Fibroblast of mammary gland (primary cell): ENCODE results near the gene MAPKAP1.
"Not testable (repeated sequence)": the region's sequence is repeated elsewhere in the genome, so short reads cannot be mapped to it uniquely, and the experiment has no call there.

ENCODE experiments used
- DNase-seq: peaks from one replicate; pipeline ENCODE4 v3.0.0-alpha.2; 2010; ENCODE audit warnings: low read depth
- H3K4me3 ChIP-seq: 2 replicates; pipeline ENCODE4 v1.5.1; 2011; ENCODE audit warnings: low read depth, mild to moderate bottlenecking, low read length, moderate library complexity; ENCODE audit not compliant: control insufficient read depth
- TF ChIP-seq, protein P1 (sequence below): conservative IDR thresholded peaks from 2 replicates; pipeline ENCODE4 v1.5.1; 2011; ENCODE audit warnings: low read depth, low read length, inconsistent platforms; ENCODE audit not compliant: control insufficient read depth, insufficient read depth

The MAPKAP1 gene

DNA sequence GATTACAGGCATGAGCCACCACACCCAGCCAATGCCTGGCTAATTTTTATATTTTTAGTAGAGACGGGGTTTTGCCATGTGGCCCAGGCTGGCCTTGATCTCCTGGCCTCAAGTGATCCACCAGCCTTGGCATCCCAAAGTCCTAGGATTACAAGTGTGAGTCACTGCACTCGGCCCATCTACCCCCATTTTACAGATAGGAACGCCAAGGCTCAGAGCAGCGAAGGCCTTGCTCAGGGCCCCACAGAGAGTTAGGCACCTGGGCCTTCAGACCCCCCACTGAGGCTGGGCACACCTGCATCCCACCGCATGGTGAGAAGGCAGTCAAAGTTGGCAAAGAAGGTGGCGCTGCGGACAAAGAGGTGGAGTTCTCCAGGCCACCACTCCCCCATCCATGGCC, 302.3 kb downstream of the MAPKAP1 start:
- TF ChIP-seq, protein P1, sequence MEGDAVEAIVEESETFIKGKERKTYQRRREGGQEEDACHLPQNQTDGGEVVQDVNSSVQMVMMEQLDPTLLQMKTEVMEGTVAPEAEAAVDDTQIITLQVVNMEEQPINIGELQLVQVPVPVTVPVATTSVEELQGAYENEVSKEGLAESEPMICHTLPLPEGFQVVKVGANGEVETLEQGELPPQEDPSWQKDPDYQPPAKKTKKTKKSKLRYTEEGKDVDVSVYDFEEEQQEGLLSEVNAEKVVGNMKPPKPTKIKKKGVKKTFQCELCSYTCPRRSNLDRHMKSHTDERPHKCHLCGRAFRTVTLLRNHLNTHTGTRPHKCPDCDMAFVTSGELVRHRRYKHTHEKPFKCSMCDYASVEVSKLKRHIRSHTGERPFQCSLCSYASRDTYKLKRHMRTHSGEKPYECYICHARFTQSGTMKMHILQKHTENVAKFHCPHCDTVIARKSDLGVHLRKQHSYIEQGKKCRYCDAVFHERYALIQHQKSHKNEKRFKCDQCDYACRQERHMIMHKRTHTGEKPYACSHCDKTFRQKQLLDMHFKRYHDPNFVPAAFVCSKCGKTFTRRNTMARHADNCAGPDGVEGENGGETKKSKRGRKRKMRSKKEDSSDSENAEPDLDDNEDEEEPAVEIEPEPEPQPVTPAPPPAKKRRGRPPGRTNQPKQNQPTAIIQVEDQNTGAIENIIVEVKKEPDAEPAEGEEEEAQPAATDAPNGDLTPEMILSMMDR, result no peak
- DNase-seq, result no peak
- no peak overlapping the region for H3K4me3 ChIP-seq

DNA sequence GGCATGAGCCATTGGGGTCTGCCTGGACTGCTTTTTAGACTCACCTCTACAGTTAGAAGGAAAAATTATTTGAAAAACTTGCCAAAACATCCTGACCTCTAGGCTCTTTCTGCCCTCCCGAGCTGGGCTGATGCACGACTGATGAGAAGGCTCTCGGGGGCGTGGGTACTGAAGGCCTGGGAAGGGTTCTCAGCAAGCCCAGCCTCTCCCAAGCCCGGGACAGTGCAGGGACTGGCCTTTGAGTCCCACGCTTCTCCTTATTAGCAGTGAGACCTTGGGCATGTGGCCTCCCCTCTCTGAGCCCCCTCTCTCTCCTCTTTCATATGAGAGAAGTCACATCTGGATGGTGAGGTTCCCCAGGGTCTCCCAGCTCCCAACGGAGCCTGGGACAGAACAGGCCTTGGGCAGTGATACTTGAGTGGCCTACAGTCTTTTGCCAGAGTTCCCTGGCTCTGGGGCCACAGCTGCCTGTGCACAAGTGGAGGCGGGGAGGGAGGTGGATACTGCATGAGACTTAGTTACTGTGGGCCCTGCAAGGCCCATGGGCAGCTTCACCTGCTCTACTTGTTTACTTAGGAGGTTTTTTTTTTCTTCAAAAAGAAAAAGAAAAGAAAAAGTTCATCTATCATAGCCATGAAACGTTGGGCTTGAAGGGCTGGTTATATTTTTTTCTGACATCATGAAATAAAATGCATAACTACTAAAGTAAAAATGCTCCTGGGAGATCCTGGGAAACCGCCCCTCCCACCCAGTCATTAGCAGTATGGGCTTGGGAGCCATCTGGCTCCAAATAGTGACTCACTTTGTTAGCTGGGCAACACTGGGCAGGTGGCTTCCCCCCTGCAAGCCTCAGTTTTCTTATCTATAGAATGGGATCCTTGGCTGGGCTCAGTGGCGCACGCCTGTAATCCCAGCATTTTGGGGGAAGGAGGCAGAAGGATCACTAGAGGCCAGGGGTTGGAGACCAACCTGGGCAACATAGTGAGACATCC, 306.0 kb downstream of the MAPKAP1 start:
- H3K4me3 ChIP-seq, result no peak overlapping the region
- DNase-seq, result peak; percentile 29
- TF ChIP-seq, protein P1, result no peak

DNA sequence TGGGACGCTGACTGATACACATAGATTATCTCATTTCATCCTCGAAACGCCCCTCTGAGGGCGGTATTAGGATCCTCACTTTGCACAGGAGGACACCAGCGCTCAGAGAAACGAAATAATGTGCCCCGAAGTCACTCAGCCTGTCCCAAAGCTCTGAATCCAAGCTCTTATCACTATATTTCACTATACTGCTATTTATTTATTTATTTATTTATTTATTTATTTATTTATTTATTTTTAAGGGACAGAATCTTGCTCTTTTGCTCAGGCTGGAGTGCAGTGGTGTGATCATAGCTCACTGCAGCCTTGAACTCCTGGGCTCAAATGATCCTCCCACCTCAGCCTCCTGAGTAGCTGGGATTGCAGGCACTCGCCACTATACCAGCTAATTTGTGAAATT, 306.8 kb downstream of the MAPKAP1 start:
- not testable (repeated sequence) for H3K4me3 ChIP-seq, DNase-seq

DNA sequence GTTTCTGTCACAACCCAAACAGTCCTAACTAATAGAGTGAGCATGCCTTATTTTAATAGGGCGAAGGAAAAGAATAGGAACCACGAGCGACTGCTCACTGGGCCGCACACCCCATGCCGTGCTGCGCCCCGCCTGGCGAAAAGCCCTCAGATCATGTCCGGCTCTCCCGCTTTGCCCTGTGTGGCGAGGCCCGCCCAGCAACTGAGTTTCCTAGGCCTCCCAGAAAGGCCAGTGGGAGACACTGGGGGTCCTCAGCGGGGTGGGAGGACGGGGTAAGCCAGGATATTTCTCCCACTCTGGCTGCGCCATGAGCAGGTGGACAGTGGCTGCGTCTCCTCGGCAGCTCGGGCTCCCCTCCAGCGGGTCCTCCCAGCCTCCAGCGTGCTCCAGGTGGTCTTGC, 307.3 kb downstream of the MAPKAP1 start:
- DNase-seq, result no peak
- TF ChIP-seq, protein P1, result no peak
- no peak overlapping the region for H3K4me3 ChIP-seq

DNA sequence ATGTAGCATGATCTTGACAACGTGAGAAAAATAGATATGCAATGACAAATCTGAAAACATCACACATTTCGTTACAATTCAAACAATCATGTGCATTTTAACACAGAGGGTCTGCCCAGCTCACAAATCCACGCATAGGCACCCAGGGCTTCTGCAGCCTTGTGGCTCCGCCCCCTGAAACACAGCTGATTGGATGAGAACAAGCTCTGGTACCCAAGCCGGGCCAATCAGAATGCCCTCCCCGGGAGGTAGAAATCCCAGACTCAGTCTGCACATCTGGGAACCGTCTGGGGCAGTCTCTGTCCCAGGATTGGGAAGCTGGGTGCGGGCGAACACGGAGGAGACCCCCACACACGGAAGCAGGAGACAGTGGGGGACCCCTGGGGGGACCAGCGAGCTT, 307.8 kb downstream of the MAPKAP1 start:
- TF ChIP-seq, protein P1, result no peak
- no peak overlapping the region for H3K4me3 ChIP-seq
- no peak for DNase-seq

DNA sequence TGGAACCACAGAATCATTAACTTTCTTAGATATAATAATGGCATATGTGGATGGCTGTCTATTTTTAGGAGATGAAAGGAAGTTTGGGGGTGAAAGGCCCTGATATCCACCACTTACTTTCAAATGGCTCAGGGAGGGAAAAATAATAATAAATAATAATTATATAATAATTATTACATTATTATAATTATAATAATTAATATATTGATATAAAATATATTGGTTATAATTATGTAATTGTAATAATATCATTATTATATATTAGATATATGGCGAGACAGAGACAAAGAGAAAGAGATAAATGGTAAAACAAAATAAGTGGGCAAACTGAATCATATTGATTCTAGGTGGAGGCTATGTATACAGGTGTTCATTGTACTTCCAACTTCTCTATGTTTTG, 308.8 kb downstream of the MAPKAP1 start:
- no peak for DNase-seq
- no peak overlapping the region for H3K4me3 ChIP-seq
- TF ChIP-seq, protein P1, result no peak

DNA sequence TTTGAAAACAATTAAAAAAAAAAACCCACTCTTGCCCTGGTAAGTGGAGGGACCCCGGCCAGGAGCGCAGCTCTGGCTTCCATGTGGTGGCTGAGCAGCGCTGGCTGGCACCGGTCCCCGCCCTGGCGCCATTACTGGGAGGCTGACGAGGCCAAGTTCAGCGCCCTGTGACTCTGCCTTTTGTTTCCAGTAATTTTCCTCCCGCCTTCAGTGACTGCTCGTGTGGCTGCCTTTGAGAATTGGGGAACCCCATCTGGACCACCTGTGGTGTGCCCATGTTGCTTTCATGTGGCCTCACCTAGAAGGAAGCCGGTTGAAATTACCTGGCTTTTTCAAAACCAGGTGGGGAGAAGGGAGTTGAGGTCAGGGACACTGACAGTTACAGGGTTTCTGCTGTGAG, 309.3 kb downstream of the MAPKAP1 start:
- TF ChIP-seq, protein P1, result no peak
- no peak for DNase-seq
- no peak overlapping the region for H3K4me3 ChIP-seq
